GM21576 (cell line): Measurements from ENCODE around the gene TTC39B.

Experiments used
- ATAC-seq: cut with Tn5 transposase; IDR thresholded peaks from one replicate; pipeline ENCODE4 v1.9.1; 2021; ENCODE audit warnings: mild to moderate bottlenecking, moderate library complexity; ENCODE audit not compliant: unreplicated experiment

Gene TTC39B

DNA sequence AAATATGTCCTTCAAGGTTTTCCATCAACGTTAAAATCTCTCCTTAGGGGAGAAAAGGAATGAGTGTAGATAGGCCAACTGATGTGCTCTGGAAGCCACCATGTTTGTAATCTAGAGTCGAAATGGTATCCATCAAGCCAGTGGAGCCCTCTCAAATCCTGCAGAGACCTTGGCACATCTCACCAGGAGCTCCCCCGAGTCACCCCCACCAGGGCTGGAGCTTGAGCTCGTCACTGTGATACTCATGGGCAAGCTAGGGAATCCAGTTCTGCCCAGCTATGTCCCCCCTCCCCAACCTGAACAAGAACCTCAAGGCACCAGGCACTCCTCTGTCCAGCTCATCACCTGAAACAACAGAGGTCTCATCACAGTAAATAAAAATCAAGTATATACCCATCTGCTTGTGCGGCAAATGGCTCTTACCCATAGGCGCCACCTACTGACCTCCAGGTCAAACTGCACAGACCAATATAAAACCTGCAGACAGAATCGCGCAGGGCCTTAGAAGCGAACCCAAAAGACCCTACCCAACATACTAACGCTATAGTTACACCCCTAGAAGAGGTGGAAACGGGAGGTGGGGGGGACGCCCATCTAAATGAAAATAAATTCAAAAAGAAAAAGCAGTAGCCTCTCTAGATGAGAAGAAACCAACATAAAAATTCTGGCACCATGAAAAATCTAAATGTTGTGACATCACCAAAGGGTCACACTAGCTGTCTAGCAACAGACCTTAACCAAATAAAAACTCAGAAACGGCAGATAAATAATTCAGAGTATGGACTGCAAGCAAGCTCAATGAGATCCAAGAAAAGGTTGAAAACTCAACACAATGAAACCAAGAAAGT lies 75.0 kb downstream of the TTC39B start:
- ATAC-seq: peak; percentile 62

DNA sequence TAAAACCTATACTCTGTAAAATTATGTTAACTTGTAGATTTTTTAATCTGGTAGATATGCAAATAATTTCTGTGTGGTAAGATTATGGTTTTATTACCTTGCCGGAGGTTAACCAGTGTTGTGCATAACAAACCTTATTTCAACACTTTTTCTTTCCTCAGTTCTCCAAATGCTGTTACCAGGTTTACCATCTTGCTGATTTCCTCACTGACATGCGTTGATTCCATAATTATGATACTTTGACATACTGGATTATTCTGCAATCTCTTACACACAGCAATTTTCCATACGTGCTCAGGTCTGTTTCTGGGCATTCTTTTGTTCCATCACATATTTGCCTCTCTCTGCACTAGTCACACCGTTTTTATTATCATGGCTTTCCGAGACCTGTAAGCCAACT lies 77.6 kb downstream of the TTC39B start:
- no peak for ATAC-seq

DNA sequence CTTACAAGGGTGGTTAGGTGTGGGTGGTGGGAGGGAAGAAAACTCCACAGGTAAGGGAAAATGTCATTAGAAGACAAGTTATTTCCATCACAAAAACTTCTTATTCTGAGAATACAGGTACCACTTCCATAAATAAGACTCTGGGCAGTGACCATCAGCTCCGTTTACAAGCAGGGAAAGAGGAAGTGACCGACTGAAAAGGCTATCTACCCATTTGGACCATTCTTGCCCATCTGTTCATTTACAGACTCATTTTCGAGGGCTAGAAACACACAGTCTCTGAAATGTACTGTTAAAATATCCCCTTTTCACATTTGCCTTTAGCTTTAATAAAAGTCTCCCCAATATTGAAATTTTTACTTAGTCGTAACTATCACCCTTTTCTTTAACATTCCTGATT lies 79.5 kb downstream of the TTC39B start:
- ATAC-seq: no peak

DNA sequence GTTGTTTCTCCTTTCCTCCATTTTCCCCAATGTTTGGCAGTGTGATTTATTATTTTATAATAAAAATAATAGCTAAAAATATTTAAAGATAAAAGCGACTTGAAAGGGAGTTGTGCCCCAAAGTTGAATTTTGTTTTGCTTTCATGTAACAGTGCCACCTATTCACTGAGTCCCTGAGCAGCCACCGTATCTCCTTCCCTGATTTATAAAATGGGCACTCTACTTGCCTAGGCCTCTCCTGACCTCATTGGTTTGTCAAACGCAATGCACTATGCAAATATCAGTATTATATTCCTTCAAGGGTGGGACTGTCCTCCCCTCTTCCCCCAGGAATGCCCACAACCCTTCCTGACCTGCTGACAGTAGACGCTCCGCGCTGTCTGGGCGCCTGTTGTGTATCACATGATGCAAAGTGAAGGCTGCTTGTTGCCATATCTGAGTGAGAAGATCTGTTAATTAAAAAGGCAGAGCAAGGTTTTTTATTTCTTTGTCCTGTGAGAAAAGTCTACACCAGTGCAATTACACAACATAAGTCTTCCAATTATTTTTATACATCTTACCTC lies 81.4 kb downstream of the TTC39B start:
- ATAC-seq: no peak

DNA sequence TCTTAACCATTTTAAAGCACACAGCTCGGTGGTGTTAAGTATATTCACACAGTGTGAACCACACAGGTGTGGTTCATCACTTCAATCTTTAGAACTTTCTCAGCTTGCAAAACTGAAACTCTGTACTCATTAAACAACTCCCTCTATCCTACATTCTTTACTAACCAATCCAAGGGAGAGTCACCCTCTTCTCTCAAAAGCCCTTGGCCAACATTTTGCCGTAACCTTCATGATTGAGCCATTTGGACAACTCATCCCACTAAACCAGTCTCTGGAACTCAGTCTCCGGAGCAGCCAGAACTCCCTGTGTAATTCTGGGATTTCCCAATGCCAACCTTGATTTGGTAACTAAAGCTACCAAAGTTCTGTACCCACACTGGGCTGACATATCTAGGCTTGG lies 84.7 kb downstream of the TTC39B start:
- ATAC-seq: no peak

DNA sequence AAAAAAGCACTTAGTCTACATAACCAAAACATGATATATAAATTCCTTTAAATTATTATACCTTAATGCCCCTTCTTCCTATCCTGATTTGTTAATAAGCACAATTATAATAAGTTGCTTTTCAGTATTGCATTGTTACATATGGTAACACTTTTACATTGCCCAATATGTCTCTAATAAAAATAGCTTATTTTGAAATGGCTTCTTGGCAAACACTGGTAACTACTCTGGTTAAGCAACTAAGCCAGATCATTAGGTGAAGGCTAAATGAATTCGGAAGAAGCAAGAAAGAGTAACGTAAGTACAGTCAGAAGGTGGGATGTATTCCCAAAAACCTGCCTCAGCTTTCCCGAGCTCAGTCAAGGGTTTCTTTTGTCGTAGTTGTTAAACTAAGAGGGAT lies 85.3 kb downstream of the TTC39B start:
- ATAC-seq: no peak

DNA sequence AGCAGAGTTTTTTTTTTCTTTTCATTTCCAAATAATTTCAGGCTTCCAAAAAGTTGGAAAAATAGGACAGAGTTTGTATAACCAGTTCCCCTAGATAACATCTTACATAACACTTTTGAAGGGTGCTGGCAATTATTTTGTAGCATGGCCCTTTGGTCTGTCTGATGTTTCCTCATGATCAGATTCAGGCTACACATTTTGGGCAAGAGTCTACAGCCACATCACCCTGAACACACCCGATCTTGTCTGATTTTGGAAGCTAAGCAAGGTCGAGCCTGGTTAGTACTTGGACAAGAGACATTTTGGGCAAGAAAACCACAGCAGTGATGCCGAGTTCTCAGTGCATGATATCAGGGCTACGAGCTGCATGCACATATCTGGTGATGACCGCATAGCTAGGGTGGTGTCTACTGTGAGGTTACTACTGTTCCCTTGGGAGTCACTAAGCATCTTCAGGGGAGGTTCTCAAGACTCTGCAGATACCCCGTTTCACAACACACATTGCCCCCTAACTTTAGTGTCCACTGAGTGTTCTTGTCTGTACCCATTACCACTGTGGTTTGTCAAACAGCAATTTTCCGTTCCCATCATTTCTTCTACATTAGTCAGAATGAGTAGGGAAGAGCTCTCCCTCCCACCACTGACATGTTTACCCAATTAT lies 86.2 kb downstream of the TTC39B start:
- ATAC-seq: no peak

DNA sequence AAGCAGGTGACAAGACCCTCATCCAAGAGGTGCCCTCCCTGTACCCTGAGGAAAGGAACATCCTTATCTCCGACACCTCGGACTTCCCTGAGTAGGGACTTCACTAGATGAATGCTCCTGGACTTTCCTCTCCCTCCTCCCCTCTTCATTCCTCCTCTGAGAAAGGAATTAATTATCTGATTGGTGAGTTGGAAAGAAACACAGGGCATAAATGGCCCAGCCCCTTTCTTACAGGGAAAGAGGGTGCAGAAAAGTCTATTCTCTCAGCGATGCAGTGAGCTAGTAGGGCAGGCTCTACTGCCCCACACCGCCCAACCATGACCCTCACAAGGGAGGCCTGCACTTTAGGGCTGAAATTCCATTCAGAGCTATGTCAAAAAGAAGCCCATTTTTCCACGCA lies 87.5 kb downstream of the TTC39B start:
- no peak for ATAC-seq

DNA sequence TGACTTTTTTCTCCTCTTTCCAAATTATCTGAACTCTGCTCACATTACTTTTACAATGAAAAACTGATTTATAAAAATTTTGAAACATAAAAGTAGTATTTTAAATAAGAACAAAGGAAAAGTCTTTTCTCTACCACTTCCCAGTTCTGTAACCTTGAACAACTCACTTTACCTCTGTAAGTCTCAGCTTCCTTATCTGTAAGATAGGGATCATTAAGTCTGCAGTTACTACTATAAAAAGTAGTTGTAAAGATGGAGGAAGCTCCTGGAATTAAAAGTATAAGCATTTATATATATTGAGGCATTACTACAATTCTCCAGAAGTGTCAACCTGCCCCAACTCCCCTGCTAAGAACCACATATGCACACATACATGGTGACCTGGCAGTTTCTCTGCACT lies 88.0 kb downstream of the TTC39B start:
- no peak for ATAC-seq

DNA sequence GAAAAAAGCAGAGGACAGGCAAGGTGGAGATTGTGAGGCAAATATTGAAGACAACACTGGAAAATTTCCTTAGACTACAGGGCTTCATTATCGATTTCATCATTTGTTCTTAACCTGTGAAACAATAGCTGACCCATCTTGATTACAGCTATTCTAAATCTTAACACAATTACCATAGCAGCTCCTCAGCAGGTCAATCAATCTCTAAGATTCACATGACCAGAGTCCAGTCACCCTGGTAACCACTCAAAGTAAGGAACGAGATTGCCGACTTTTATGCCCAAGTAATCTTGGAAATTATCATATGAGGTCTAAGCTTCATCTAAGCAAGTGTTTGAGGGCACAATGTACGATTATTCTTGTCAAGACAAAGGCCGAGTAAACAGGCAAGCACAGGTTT lies 93.8 kb downstream of the TTC39B start:
- no peak for ATAC-seq

DNA sequence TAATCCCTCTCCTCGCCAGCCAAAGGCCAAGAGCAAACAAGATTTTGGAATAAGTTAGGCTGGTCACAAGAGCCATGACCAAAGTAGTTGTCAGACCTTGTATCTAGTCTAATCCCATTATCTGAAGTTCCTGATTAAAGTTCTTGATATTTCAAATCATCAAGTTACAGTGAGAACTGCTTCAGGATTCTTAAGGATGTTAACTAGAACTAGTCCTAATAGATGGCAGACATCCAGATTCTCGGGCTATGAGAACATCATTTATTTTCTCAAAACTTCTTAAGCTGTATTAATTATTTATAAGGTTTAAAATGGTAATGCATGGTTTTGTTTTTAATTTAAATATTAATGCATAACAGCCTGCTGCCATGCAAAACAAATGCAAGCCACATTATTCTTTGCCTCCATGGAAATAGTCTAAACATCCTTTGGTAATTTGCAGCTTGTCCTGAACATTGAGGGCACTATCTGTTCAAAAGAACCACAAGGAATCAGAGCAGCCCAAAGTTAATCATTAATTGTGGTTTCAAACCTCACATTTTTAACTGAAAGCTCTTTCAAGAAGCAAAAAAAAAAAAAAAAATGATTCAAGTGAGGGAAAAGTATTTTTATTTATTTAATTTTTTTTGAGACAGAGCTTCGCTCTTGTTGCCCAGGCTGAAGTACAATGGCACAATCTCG lies 95.1 kb downstream of the TTC39B start:
- peak; percentile 15 for ATAC-seq

DNA sequence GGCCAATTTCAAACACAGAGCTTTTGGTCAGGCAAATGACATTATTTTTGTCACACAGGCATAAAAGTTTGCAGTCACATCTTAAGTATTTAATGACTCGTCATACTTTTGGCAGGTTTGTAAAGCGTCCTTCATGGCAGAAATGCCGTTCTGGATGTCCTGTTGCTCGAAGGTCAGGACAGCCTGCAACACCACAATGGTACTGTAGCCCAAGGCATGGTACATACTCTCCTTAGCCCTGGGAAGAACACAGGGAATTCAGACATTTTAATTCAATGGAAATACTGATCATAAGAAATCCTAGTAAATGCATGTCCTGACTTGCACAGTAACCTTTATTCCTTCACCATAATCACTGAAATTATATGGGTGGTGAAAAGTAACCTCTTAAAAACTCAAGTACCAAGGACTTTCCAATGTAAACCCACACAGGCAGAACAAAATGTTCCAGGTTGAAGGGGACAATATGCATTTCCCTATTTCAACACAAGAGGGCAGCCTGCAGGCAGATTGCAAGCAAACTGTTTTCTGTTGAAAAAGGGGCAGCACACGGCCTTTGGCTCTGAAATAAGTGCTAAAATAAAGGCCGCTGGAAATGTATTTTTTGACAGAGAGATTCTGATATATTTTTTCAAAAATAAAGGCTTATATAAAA lies 95.7 kb downstream of the TTC39B start:
- peak; percentile 67 for ATAC-seq

DNA sequence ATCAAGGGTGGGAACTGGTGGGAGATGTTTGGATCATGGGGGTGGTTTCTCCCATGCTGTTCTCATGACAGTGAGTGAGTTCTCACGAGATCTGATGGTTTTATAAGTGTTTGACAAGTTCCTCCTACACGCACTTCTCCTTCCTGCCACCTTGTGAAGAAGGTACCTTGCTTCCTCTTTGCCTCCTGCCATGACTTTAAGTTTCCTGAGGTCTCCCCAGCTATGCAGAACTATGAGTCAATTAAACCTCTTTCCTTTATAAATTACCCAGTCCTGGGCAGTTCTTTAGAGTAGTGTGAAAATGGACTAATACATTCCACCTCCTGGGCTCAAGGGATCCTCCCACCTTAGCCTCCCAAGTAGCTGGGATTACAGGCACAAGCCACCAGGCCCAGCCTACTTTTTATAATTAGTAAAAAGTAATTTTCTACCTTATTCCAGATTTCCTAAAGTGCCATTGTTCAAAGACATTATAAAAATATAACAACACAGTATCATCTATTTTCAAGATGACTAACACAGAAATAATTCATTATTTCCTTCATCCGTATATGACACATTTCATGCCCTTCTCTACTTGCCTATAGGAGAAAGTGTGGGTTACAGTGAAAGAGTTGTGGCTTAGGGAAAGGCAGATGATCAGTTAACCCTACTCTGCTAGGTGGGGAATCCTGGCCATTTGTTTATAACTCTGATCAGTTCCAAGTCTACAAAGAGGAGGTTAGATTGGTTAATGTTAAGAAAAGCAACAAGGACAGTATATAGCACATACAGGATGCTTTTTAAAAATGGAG lies 99.9 kb downstream of the TTC39B start:
- no peak for ATAC-seq

DNA sequence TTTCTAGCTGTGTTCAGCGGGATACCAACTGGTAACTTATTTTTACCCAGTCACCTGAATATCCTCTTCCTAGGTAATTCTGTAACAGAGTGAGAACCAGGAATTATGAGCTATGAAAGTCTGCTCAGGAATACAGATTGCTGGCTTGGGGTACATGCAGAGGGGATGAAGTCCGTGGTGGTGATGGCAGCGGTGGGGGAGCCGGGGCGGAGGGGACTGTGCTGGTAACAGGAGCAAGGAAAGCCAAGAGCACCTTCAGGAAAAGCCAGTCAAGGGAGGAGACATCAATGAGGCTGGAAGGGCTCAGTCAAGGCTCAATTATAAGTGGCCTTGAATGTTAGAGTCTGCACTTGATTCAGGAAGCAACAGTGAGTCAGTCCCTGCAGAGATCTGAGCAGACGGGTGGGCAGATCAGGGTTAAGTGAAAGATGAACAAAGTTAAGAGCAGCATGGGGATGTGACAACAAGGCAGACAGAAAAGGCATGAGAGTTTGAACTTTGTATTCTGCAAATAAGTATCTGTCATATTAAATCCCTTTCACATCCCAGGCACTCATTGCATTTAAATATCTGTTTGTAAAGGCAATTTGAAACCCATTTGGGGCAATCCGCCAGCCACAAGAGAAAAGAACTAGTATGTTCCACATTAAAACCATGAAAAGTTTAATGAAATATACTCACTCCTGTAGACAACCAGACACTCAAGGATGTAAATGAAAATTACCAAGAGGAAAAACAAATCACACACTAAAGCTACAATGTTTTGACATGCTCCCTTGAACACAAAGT lies 101.2 kb downstream of the TTC39B start:
- no peak for ATAC-seq

DNA sequence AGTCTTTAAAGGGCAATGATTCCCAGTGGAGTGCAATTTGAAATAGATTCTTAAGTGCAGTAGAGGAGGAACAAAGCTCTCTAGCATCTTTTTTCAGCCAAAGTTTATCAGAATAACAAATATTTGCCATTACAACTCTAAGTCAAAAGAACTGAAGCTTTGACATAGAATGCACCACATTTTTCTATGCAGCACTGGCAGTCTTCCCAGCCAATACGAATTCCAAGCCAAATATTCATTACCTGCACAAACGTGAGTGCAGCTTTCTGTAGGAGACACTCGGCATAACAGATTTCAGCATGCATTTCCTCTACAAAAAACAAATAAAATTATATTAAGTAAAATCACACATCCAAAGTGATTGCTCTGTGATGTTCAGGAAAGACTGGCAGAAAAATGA lies 103.4 kb downstream of the TTC39B start:
- no peak for ATAC-seq

DNA sequence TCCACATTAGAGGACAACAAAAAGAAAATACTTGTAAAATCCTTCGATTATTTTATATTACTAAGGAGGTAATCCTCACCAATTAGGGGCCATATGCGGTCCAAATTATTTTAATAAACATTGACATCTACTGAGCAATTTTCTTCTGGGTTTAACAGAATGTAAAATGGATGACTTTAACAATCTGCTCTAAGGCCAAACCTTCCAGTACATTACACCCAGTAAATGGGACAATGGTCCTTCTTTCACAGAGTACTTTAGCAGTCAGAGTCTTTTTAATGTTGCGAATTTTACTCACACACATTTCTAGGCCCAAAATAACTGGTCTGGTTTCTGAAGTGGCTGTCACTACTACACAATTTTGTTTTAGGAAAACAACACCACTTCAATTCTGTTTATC lies 106.9 kb downstream of the TTC39B start:
- no peak for ATAC-seq

DNA sequence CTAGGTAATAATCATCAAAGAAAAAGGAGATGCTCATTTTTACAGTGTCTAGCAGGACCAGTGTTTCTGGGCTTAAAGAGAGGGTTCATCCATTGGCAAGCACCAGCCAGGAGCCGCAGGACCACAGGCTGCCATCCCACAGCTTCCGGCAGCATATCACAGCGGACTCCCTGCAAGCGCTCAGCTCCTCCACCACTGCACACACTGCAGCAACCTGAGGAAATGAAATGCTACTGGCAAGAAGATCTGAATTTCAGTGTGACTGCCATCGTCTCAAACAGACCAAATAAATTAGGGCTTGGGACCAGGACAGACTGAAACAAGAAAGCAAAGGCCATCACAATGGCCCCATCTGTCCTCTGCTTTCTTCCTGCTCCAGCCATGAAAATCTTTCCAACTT lies 114.2 kb downstream of the TTC39B start:
- ATAC-seq: no peak

DNA sequence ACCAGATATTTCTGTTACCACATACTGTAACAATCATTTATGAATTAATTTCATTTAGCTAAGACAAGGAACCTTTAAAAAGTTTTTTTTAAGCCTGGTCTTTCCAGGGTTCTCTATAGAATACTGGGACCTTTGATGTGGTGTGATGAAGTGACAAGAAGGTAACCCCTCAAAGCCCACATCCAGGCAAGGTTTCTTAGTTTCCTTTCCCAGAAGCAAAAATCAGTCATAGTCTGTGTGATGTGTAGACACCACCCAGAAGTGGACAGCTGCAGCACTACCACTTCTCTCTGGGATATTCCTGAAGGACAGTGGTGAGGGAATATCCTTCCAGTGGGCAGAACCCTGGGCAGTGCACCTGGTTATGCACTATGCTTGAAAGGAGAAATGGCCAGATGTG lies 115.6 kb downstream of the TTC39B start:
- no peak for ATAC-seq

DNA sequence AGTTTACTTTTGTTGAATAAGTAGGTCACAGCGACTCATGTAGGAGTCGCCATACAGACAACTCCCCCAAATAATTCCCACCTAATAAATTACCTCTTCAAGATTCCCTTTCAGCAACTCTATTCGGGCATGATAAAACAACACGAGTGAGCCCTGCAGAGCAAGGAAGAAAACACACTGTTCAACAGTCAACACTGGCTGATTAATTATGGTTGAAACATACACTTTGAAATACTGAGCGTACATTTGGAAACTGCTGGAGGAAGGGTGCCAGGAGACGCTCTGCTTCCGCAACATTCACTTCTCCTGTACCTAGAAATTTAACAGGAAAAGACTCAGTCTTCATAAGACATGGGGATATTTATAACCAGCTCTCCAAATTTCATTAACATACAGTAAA lies 117.5 kb downstream of the TTC39B start:
- ATAC-seq: no peak

DNA sequence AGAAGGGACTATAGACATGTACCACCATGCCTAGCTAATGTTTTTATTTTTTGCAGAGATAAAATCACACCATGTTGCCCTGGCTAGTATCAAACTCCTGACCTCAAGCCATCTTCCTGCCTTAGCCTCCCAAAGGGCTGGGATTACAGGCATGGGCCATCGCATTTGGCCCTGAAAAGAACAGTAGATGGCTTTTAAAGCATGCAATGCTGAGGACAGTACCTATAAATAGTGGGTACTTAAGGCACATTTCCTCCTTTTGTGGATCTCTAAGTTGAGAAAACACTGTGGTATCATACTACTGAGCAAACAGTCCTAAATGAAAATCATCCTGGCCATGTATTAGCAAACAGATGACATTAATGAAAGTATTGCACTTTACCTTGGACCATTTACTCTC lies 119.4 kb downstream of the TTC39B start:
- no peak for ATAC-seq
